Karpas-422 (cell line): ENCODE data around the gene COMP. TPM values are rescaled to one million over a fixed set of nuclear protein-coding genes. Genes with fewer than 3 reads are reported as not detected.

Experiments
- DNase-seq: peaks from one replicate; pipeline ENCODE4 v3.0.0-alpha.2; 2015
- H2AFZ ChIP-seq: fragments of 200-600 bp; sonication (generic); 2 replicates; pipeline ENCODE4 v1.6.1; 2014; ENCODE audit warnings: antibody characterized with exemption, low read length, mixed read lengths
- H3K27ac ChIP-seq: fragments of 200-600 bp; sonication (generic); 2 replicates; pipeline ENCODE4 v1.5.1; 2014; ENCODE audit warnings: mild to moderate bottlenecking, low read length, moderate library complexity
- H3K27me3 ChIP-seq: fragments of 200-600 bp; sonication (generic); 2 replicates; pipeline ENCODE4 v1.6.1; 2014; ENCODE audit warnings: low read length, mixed read lengths
- H3K36me3 ChIP-seq: fragments of 200-600 bp; sonication (generic); 2 replicates; pipeline ENCODE4 v1.6.1; 2014; ENCODE audit warnings: low read length, mixed read lengths; ENCODE audit not compliant: insufficient read depth
- H3K4me1 ChIP-seq: fragments of 200-600 bp; sonication (generic); 2 replicates; pipeline ENCODE4 v1.6.1; 2014; ENCODE audit warnings: mild to moderate bottlenecking, low read length, mixed read lengths
- H3K4me2 ChIP-seq: fragments of 200-600 bp; sonication (generic); 2 replicates; pipeline ENCODE4 v1.6.1; 2014; ENCODE audit warnings: low read length, low read depth, mild to moderate bottlenecking; ENCODE audit not compliant: poor library complexity, severe bottlenecking
- H3K4me3 ChIP-seq: fragments of 200-600 bp; sonication (generic); 2 replicates; pipeline ENCODE4 v1.5.1; 2014; ENCODE audit warnings: mild to moderate bottlenecking, antibody characterized with exemption, low read length, mixed read lengths
- H3K79me2 ChIP-seq: fragments of 200-600 bp; sonication (generic); 2 replicates; pipeline ENCODE4 v1.6.1; 2014; ENCODE audit warnings: mild to moderate bottlenecking, low read length, mixed read lengths
- H3K9ac ChIP-seq: fragments of 200-600 bp; sonication (generic); 2 replicates; pipeline ENCODE4 v1.6.0; 2014; ENCODE audit warnings: low read length
- H3K9me2 ChIP-seq: fragments of 200-600 bp; sonication (generic), shearing (Covaris generic); replicated peaks from 2 replicates; pipeline ENCODE4 v1.6.0; 2014; ENCODE audit warnings: mild to moderate bottlenecking, low read length, moderate library complexity; ENCODE audit not compliant: insufficient read depth
- H3K9me3 ChIP-seq: fragments of 300-700, 200-600 bp; sonication (generic); 2 replicates; pipeline ENCODE4 v1.6.1; 2014; ENCODE audit warnings: low read length, mixed read lengths
- H4K20me1 ChIP-seq: fragments of 200-600 bp; sonication (generic); 2 replicates; pipeline ENCODE4 v1.6.1; 2014; ENCODE audit warnings: mild to moderate bottlenecking, antibody characterized with exemption, low read length, low read depth; ENCODE audit not compliant: insufficient read depth
- total RNA-seq: library from RNA; depleted of rRNA; stranded (reverse); fragments of >200 nt; shearing (Covaris generic); gene quantifications from 2 replicates; pipeline ENCODE4 v1.2.3, GENCODE V29; 2014; ENCODE audit warnings: low replicate concordance

COMP gene
- total RNA-seq, 1 experiment from 2014 or later: not detected

DNA sequence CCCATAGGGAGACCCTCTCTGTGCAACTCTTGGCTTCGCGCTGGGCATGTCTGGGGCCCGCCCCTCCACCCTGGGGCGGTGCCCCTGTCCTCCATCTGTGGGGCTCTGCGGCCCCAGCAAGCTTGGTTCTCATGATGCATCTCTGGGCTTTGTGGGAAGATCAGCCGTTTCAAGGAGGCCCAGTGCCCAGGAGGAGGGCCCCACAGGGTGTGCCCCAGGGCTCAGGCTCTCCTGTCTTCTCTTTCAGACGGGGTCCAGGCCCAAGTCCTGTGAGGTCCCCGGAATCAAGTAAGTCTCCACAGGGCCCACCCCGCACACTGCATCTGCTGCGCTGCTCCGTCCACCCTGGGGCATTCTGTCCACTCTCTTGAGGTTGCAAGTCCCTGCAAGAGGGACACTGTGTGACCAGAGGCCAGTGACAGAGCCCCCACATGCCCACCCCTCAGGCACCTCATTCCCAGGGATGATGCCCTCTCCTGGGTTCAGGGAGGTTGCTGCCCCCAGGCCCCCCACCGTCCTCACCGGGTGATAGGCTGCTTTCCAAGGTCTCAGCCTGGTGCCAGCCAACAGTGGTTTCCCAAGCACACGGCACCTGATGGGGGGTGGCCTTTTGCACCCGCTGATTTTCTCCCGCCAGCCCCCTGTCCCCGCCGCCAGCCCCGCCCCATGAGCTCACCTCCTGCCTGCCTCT, 31.7 kb downstream of the COMP start:
- H3K4me1 ChIP-seq: no peaks in the 10 kb centered on the region
- H3K79me2 ChIP-seq: no peaks in the 10 kb centered on the region
- H3K27me3 ChIP-seq: no peaks in the 10 kb centered on the region
- no peak for DNase-seq
- H3K9me2 ChIP-seq: no peaks in the 10 kb centered on the region
- no peaks in the 10 kb centered on the region for H3K36me3 ChIP-seq
- no peak overlapping the region for H2AFZ ChIP-seq
- no peak overlapping the region for H3K27ac ChIP-seq
- H4K20me1 ChIP-seq: no peaks in the 10 kb centered on the region
- no peaks in the 10 kb centered on the region for H3K9me3 ChIP-seq
- H3K4me3 ChIP-seq: no peak overlapping the region
- H3K4me2 ChIP-seq: no peak overlapping the region
- H3K9ac ChIP-seq: no peak overlapping the region

DNA sequence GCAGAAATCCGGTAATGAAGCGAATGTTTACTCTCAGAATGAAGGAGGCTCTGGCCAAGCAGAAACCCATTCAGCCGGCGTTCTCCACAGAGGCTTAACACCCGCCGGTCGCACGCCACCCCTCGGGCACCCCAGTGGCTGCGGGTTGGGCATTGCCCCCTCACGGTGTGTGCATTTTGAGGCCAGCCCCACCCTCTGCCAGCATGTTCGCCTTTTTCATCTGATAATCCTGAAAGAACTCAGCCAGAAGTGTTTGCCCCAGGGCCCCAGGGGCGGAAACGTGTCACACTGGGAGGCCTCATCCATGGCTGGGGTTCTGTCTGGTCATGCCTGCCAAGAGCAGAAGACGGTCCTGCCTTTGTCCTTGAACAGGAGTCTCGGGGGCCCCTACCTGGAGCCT, 34.2 kb downstream of the COMP start:
- DNase-seq: no peak
- Histone ChIP-seq H3K36me3 (no peaks in the 10 kb centered on the region), H4K20me1 (no peaks in the 10 kb centered on the region), H3K9ac (no peak overlapping the region), H3K79me2 (no peaks in the 10 kb centered on the region), H3K27ac (no peak overlapping the region), H3K4me3 (no peak overlapping the region), H2AFZ (no peak overlapping the region), H3K9me3 (no peaks in the 10 kb centered on the region), H3K4me2 (no peak overlapping the region), H3K9me2 (no peaks in the 10 kb centered on the region), H3K27me3 (no peaks in the 10 kb centered on the region), H3K4me1 (no peaks in the 10 kb centered on the region)

DNA sequence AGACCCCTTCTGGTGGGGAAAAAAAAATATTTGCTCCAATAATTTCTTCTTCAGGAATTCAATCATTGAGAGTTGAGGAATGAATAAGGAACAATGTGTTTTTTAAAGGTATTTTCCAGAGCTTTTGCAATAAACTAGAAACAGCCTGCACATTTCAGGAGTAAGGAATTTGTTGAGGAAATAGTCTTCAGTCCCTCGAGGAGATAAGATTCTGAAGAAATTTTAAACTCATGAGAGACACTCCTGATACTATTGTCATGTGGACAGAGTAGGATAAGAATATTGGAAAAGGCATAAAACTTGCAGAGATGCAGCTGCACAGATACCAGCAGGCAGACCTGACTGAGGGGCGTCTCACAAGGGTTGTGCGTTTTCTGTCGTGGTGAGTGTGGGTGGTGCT, 36.6 kb downstream of the COMP start:
- no peak for DNase-seq
- Histone ChIP-seq H3K27ac (no peak overlapping the region), H2AFZ (no peak overlapping the region), H3K9ac (no peak overlapping the region), H3K4me3 (no peak overlapping the region), H3K4me1 (no peaks in the 10 kb centered on the region), H3K4me2 (no peak overlapping the region), H3K9me2 (no peaks in the 10 kb centered on the region), H3K27me3 (no peaks in the 10 kb centered on the region), H3K36me3 (no peaks in the 10 kb centered on the region), H4K20me1 (no peaks in the 10 kb centered on the region), H3K79me2 (no peaks in the 10 kb centered on the region), H3K9me3 (no peaks in the 10 kb centered on the region)

DNA sequence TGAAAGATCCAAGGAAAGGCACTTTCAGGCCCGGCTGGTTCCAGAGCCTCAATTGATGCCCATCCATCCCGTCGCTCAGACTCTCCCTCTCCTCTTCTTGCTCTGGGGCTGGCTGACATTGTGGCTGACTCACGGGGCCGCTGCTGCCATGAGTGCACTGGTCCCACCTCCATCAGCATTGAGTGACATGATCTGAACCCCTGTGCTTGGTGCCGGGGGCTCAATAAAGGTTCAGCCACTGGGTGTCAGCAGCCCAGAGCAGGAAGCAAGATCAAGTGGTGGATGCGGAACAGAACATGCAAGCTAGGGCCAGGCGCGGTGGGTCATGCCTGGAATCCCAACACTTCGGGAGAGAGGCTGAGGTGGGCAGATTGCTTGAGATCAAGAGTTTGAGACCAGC, 39.5 kb downstream of the COMP start:
- no peaks in the 10 kb centered on the region for H3K9me2 ChIP-seq
- no peak overlapping the region for H2AFZ ChIP-seq
- no peaks in the 10 kb centered on the region; the same call in 1 of the 2 replicates for H3K4me1 ChIP-seq
- H3K9ac ChIP-seq: no peak overlapping the region
- no peak for DNase-seq
- H3K79me2 ChIP-seq: no peaks in the 10 kb centered on the region
- no peaks in the 10 kb centered on the region for H3K27me3 ChIP-seq
- H4K20me1 ChIP-seq: no peaks in the 10 kb centered on the region
- H3K36me3 ChIP-seq: no peaks in the 10 kb centered on the region
- no peaks in the 10 kb centered on the region for H3K9me3 ChIP-seq
- H3K4me3 ChIP-seq: no peak overlapping the region
- H3K4me2 ChIP-seq: no peak overlapping the region
- no peak overlapping the region for H3K27ac ChIP-seq

DNA sequence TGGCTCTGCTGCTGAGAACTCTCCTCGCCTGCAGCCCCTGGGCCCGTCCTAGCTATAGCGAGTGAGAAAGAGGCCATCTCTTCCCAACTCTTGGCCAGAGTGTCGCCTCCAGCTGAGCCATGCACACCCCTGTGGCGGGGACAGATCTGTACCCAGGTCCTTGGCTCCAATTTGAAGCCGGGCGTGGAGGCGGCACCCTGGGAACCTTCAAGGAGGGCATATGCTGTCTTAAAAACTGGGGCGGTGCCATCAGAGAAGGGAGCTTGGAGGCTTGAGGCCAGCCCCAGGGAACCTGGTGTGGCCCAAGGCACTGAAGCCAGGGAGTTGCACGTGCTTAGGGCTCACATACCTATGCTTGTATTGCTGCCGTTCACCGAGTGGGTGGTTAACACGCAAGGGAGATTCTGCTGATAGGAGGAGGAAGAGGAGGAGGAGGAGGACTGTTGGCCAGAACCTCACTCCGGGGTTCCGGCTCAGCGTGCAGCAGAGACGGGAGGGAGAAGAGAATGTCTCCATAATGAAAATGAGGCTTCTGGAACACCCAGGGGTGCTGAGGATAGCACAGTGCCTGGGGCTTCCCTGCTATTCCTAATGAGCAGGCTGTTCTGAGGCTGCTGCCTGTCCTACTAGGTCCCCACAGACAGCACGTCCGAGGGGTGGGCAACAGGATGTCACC, 40.7 kb downstream of the COMP start:
- no peak overlapping the region for H3K4me3 ChIP-seq
- no peaks in the 10 kb centered on the region; the same call in 1 of the 2 replicates for H3K4me1 ChIP-seq
- H3K9me2 ChIP-seq: no peaks in the 10 kb centered on the region
- no peaks in the 10 kb centered on the region for H3K9me3 ChIP-seq
- H3K27ac ChIP-seq: no peak overlapping the region
- no peak overlapping the region for H2AFZ ChIP-seq
- no peak for DNase-seq
- no peak overlapping the region for H3K9ac ChIP-seq
- H4K20me1 ChIP-seq: no peaks in the 10 kb centered on the region
- H3K27me3 ChIP-seq: no peaks in the 10 kb centered on the region
- H3K79me2 ChIP-seq: no peaks in the 10 kb centered on the region
- no peak overlapping the region for H3K4me2 ChIP-seq
- H3K36me3 ChIP-seq: no peaks in the 10 kb centered on the region

DNA sequence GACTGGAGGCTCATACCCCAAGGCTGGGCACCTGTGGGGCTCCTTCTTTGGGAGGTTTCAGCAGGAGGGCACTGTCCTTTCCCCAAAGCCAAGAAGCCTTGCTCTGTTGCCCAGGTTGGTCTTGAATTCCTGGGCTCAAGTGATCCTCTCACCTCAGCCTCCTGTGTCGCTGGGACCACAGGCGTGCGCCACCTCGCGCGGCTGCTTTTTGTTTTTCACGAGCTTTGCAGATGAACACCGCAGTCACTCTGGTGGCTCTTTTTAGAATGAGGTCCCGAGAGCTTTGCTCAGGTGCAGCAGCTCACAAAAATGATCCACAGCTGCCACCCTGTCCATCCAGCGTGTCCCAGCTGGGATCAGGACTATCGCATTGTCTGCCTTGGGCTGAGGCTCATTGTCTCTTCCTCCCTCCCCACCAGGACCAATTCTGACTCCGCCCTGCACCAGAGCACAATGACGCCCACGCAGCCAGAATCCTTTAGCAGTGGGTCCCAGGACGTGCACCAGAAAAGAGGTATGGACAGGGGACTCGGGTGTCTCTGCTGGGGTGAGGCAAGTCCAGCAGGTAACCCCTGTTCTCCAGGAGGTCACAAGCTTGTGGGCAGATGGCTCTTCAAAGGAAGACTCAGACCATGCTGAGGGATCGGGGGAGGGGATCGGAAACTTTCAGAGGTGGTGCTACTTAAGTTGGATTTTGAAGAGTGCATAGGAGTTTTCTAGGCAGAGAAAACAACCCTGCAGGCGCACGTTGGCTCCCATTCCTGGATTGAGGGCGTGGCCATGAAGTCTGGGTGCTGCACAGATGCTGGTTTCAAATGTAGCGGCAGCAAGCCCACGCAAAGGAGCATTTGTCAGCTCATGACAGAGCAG, 41.5 kb downstream of the COMP start:
- Histone ChIP-seq H3K9me2 (no peaks in the 10 kb centered on the region), H2AFZ (no peak overlapping the region), H3K36me3 (no peaks in the 10 kb centered on the region), H3K4me3 (no peak overlapping the region), H3K4me1 (no peaks in the 10 kb centered on the region; the same call in 1 of the 2 replicates), H3K9ac (no peak overlapping the region), H3K9me3 (no peaks in the 10 kb centered on the region), H4K20me1 (no peaks in the 10 kb centered on the region), H3K27me3 (no peaks in the 10 kb centered on the region), H3K79me2 (no peaks in the 10 kb centered on the region), H3K4me2 (no peak overlapping the region), H3K27ac (no peak overlapping the region)
- DNase-seq: no peak

DNA sequence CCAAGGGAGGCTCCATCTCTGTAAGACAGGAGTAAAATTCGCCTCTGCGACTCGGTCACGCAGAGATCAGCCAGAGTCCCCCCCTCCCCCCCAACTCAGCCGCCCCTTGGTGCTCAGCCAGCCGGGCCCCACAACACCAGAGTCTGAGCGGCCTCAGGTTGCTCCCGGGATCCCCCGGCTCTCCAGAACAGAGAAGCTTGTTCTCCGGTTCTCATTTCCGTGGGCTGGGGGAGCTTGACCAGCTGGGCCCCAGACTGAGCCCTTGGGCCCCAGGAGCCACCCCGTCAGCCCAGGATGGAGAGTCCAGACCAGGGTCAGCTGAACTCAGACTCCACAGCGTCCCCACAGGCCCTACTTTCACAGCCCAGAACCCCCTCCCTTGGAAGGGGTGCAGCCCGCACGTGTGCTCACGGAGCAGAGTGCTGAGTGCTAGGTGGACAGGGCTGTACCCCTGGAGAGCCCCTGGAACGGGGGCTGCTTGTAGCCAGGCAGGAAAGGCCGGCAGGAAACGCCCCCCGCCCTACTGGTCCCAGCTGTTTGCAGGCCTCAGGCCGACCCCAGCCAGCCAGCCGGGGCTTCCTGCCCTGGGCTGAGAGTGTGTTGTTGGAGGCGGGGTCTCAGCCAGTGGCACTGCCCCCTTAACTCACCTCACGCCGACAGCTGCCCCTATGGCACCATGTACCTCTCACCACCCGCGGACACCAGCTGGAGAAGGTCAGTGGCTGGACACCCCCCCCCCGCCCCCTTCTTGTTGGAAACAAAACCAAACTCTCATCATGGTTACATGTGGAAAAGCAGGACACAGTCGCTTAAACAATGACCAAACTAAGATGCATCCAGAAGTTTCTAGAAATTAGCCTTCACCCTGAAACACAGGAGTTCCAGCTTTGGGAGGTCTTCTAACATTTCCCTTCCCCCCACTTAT, 44.4 kb downstream of the COMP start:
- no peak for DNase-seq
- Histone ChIP-seq H3K36me3 (no peaks in the 10 kb centered on the region), H3K9ac (no peak overlapping the region), H3K9me2 (no peaks in the 10 kb centered on the region), H4K20me1 (no peaks in the 10 kb centered on the region), H3K4me1 (no peaks in the 10 kb centered on the region; the same call in 1 of the 2 replicates), H3K4me3 (no peak overlapping the region), H3K27ac (no peak overlapping the region), H3K4me2 (no peak overlapping the region), H3K9me3 (no peaks in the 10 kb centered on the region), H3K79me2 (no peaks in the 10 kb centered on the region), H3K27me3 (no peaks in the 10 kb centered on the region), H2AFZ (no peak overlapping the region)
